Panc1 (cell line): ENCODE data around the gene ARHGEF40.

Experiments used
- POLR2AphosphoS5 ChIP-seq: IDR thresholded peaks from 2 replicates; pipeline ENCODE4 v1.6.1; 2012; ENCODE audit warnings: mild to moderate bottlenecking, low read depth, low read length, moderate library complexity
- SIN3A ChIP-seq: IDR thresholded peaks from 2 replicates; pipeline ENCODE4 v1.6.1; 2012; ENCODE audit warnings: low read depth, mild to moderate bottlenecking, low read length, moderate library complexity, borderline replicate concordance; ENCODE audit not compliant: insufficient read depth
- TCF7L2 ChIP-seq: IDR thresholded peaks from 2 replicates; pipeline ENCODE4 v1.6.1; 2011; ENCODE audit warnings: mild to moderate bottlenecking, low read depth, low read length, inconsistent platforms
- TF ChIP-seq, protein P1 (sequence below): fragments of 450-650 bp; IDR thresholded peaks from 2 replicates; pipeline ENCODE4 v1.5.1; 2017; ENCODE audit warnings: mild to moderate bottlenecking
- TF ChIP-seq, protein P2 (sequence below), 2 experiments: IDR thresholded peaks; 2 replicates each; pipeline ENCODE4 v1.6.1; 2011 to 2012; ENCODE audit warnings: low read depth in 2 of 2, control low read depth in 1 of 2, low read length in 1 of 2, mild to moderate bottlenecking in 1 of 2, moderate library complexity in 1 of 2; ENCODE audit not compliant: insufficient read depth in 1 of 2

DNA sequence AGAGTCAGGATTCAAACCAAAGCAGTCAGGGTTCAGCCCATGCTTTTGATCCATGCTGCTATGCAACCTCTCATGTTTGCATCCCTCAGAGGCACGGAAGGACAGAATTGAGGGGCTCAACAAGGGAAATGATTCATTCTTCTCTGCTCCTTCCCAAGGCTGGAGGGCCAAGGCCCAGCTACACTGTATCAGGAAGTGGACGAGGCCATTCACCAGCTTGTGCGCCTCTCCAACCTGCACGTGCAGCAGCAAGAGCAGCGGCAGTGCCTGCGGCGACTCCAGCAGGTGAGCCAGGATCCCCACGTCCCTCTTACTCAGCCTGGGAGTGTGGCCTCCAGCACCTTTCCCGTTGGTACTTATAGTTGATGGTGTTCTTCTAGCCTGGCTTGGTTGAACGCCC is 8.6 kb downstream of the ARHGEF40 start:
- TF ChIP-seq, protein P1, sequence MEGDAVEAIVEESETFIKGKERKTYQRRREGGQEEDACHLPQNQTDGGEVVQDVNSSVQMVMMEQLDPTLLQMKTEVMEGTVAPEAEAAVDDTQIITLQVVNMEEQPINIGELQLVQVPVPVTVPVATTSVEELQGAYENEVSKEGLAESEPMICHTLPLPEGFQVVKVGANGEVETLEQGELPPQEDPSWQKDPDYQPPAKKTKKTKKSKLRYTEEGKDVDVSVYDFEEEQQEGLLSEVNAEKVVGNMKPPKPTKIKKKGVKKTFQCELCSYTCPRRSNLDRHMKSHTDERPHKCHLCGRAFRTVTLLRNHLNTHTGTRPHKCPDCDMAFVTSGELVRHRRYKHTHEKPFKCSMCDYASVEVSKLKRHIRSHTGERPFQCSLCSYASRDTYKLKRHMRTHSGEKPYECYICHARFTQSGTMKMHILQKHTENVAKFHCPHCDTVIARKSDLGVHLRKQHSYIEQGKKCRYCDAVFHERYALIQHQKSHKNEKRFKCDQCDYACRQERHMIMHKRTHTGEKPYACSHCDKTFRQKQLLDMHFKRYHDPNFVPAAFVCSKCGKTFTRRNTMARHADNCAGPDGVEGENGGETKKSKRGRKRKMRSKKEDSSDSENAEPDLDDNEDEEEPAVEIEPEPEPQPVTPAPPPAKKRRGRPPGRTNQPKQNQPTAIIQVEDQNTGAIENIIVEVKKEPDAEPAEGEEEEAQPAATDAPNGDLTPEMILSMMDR, result no peak
- TF ChIP-seq POLR2AphosphoS5 (no peak), TCF7L2 (no peak), SIN3A (no peak)
- TF ChIP-seq, protein P2, sequence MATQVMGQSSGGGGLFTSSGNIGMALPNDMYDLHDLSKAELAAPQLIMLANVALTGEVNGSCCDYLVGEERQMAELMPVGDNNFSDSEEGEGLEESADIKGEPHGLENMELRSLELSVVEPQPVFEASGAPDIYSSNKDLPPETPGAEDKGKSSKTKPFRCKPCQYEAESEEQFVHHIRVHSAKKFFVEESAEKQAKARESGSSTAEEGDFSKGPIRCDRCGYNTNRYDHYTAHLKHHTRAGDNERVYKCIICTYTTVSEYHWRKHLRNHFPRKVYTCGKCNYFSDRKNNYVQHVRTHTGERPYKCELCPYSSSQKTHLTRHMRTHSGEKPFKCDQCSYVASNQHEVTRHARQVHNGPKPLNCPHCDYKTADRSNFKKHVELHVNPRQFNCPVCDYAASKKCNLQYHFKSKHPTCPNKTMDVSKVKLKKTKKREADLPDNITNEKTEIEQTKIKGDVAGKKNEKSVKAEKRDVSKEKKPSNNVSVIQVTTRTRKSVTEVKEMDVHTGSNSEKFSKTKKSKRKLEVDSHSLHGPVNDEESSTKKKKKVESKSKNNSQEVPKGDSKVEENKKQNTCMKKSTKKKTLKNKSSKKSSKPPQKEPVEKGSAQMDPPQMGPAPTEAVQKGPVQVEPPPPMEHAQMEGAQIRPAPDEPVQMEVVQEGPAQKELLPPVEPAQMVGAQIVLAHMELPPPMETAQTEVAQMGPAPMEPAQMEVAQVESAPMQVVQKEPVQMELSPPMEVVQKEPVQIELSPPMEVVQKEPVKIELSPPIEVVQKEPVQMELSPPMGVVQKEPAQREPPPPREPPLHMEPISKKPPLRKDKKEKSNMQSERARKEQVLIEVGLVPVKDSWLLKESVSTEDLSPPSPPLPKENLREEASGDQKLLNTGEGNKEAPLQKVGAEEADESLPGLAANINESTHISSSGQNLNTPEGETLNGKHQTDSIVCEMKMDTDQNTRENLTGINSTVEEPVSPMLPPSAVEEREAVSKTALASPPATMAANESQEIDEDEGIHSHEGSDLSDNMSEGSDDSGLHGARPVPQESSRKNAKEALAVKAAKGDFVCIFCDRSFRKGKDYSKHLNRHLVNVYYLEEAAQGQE (IDR thresholded peaks at IDR 0.05; ENCODE audit: insufficient read depth in 1 of 2, low read depth in 2 of 2, low read length in 1 of 2), result no peak
